GM04503 (cell line): ENCODE data around the gene TEX22.

ENCODE experiments used
- DNase-seq: peaks from one replicate; pipeline ENCODE4 v3.0.0-alpha.2; 2012; ENCODE audit warnings: low read depth

Gene TEX22

GRCh38 chr14:105384605-105385321 is 13.6 kb upstream of the TEX22 start:
- no peak for DNase-seq

GRCh38 chr14:105385322-105385637 is 13.1 kb upstream of the TEX22 start:
- DNase-seq: no peak

GRCh38 chr14:105385698-105386365 is 12.5 kb upstream of the TEX22 start:
- no peak for DNase-seq

GRCh38 chr14:105386581-105387529 is 11.5 kb upstream of the TEX22 start:
- DNase-seq: no peak

DNA sequence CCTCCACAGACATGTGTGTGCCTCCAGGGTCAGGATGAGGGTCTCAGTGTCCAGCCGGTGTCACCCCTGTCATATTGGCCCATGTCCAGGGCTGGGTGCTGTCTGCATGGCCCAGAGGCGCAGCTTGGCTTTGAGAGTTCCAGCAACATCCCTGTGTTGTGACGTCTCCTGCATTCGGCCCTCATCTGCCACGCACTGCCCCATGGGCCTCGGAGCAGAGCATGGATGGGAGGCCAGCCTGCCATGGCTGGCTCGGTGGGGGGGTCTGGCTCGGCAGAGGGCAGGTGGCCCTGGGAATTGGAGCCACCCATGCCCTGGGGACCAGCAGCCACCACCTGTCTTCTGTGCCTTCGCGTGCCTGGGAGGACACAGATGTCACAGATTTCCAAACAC is 10.8 kb upstream of the TEX22 start:
- DNase-seq: no peak

GRCh38 chr14:105388110-105388951 is 10.0 kb upstream of the TEX22 start:
- no peak for DNase-seq

DNA sequence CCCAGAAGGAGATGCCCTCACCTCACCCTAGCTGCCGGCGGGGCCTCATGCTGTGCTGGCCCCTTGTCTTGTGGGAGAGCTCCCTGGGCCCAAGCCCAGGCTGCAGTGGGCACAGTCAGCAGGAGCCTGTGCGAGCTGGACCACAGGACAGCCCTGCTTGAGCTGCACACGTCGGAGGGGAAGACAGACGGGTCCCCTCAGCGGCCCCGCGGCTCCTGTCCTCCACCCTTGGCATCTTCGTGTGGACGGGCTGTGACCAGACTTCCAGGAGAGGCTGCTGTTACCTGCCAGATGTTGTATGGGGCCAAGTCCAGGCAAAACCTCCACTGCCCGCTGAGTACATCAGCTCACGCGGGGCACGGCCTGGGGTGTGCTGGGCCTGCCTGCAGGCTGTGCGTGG is 9.4 kb upstream of the TEX22 start:
- no peak for DNase-seq

GRCh38 chr14:105389534-105389933 is 8.8 kb upstream of the TEX22 start:
- no peak for DNase-seq

GRCh38 chr14:105389976-105390848 is 8.1 kb upstream of the TEX22 start:
- no peak for DNase-seq

- DNase-seq: no peak
Observed at GRCh38 chr14:105390849-105391500, 7.4 kb upstream of the TEX22 start.

- no peak for DNase-seq
Observed at GRCh38 chr14:105391541-105391940, 6.8 kb upstream of the TEX22 start.

DNA sequence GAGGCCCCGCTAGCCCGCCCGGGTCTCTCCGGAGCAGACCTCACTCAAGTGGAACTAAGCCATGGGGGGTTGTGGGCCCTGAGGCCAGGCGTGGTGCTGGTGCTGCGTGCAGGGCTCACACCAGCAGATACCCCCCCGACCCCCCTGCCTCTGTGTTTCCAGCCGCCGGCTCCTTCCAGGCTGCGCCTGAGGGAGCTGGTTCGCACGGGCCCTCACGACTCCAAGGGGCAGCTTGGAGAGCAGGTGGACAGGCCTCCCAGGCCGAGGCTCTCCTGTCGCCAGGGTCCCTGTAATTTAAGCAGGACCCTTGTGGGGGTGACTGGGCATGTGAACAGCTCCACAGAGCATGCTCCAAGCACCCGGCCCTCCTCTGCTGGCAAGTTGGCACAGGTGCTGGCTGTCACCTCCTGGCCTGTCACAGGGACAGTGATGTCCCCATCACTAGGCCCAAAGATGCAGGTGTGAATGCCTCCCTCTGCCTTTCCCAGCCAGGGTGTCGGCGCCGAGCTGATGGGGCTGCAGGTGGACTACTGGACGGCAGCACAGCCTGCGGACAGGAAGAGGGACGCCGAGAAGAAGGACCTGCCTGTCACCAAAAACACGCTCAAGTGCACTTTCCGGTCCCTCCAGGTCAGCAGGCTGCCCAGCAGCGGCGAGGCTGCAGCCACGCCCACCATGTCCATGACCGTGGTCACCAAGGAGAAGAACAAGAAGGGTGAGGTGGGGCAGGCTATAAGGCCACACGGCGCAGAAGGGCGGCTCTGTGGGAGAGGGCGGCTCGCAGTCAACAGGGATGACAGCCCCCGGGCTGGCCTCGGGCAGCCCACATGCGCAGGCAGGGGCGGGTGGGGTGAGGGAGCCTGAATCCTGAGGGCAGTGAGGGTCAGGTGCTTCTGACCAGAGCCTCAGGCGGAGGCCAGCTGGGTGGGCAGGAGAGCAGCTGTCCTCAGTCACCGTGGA is 5.9 kb upstream of the TEX22 start:
- DNase-seq: no peak

- DNase-seq: no peak
Observed at GRCh38 chr14:105393151-105393550, 5.2 kb upstream of the TEX22 start.

DNA sequence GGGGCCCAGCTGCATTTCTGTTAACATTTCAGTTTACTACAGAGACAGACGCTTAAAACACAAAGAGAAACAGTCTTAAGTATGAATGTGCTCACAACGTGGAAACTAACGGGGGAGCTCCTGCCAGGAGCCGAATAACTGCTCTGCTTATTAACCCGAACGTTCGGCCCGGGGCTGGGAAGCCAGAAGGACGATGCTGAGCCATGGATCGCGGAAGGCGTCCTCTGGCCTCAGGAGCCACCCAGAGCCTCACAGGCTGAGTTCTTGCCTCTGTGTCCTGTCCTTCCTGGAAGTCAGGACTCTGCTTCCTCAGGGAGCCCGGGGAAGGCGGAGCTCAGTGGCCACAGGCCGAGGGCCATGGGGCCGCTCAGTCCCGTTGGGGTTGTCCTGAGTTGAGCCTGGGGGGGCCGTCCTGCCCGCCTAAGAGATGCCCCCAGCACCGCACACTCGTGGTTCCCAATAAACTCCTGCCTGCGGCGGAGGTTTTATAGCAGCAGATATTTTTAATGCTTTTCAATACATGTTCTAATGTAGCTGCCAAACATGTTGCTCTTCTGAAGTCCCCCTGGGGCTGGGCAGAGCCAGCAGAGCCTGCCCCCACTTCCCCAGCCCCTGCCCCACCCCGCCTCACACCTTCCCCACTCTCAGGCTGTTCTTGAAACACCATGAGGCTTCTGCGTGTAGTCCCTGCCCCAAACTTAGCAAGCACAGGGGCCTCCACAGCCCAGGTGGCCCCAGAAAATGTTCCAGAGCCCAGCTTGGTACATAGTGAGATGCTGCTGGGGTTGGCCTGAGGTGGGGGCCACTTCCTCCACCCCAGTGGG is 3.4 kb upstream of the TEX22 start:
- no peak for DNase-seq

DNA sequence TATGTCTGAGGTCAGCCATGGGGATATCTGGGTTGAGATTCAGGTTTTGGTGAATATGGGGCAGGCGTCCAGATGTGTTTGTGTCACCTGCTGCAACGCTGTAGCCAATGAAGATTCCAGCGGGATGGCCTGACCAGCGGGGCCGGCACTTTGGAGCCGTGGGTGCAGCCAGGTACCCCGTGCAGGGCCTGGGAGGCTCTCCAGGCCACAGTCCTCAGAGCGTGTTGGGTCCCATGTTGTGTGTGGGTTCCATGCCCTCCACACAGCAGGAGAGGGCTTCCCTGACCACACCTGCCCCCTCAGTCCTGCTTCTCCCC is 2.8 kb upstream of the TEX22 start:
- DNase-seq: no peak

DNA sequence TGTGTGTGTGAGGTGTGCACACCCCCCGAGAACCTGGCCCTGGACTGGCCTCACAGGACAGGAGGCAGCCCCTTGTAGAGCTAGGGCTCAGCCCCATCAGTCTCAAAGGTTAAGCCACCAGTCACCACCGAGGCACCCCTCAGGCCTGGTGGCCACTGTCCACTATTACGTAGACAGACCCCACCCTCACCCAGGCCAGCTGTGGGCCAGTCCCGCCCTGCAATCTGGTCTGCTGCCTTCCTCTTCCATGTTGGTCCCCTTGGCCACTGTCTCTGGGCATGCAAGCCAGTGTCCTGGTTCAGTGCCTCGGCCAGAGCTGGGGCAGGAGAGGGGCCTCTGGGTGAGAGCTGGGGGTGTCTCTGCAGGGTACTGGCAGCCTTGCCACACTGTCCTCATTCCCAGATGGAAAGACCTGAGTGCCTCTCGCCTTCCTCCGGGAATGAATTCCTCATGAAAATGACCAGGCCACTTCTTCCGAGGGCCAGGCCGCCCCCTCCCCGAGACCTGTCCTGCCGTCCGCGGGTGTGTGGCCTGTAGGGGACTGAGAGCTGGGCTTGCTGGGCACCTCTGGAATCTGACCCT is 897 bp upstream of the TEX22 start:
- DNase-seq: no peak

GRCh38 chr14:105398726-105399465 is 558 bp downstream of the TEX22 start:
- no peak for DNase-seq

- no peak for DNase-seq
Observed at GRCh38 chr14:105399466-105399775, 1.1 kb downstream of the TEX22 start.
